Amygdala (tissue), 56 donors: Measurements from ENCODE around the gene UBASH3B.
"Not testable (repeated sequence)": the region's sequence is repeated elsewhere in the genome, so short reads cannot be mapped to it uniquely, and the experiment has no call there.

ENCODE experiments used
- DNase-seq, 56 donors: peaks; one replicate each; lab custom pipeline; 2025; lab: John Stamatoyannopoulos, UW

The UBASH3B gene

DNA sequence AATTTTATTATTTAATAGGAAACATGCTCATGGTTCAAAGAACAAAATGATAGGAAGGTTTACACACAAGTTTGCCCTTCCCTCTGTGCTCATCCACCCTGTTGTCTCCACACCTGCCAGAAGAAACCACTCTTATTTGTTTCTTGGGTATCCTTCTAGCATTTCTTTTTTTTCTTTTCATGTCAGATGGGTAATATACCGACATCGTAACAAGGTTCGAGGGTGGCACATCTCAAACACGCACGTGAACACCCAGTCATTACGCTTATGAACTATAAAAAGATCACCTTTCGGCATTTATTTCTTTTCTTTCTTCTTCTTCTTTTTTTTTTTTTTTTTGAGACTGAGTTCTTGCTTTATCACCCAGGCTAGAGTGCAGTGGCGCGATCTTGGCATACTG lies 70.5 kb downstream of the UBASH3B start:
- DNase-seq, result no peak

- peak in 1 of 56 donors; percentile 15 for DNase-seq
Measured at GRCh38 chr11:122727101-122727929, 71.8 kb downstream of the UBASH3B start.

DNA sequence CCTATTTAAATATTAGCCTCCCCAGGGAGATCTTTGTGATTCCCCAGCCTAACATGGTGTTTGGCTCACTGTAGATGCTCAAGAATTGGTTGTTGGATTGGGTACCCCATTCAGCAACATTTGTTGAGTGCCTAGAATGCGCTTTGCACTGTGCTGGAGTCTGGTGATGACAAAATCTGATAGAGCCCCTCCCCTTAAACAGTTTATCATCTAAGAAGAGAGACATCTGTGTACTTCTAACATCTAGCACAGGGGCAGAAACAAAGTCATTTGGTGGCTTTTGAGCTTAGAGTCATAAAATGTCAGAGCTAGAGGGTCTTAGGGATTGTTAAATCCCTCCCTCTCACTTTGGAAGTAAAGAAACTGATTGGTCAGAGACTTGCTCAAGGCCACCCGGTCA lies 73.0 kb downstream of the UBASH3B start:
- DNase-seq, result no peak

- no peak for DNase-seq
Measured at GRCh38 chr11:122729139-122729538, 73.6 kb downstream of the UBASH3B start.

- DNase-seq, result not testable (repeated sequence)
Measured at GRCh38 chr11:122730694-122731093, 75.2 kb downstream of the UBASH3B start.

DNA sequence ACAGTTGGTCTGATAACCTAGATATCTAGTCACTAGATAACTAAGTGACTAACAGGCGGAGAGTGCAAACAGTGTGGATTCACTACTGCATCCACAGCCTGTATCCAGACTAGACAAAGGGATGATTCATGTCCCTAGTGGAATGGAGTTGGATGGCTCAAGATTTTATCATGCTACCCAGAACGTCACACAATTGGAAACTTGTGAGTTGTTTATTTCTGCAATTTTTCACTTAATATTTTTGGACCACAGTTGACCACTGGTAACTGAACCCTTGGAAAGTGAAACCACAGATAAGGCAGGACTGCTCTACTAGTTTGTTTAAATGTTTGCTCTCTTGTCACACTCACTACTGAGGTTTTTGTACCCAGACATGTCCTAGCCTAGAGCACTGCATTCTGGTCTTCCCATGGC lies 76.0 kb downstream of the UBASH3B start:
- DNase-seq, result no peak

DNA sequence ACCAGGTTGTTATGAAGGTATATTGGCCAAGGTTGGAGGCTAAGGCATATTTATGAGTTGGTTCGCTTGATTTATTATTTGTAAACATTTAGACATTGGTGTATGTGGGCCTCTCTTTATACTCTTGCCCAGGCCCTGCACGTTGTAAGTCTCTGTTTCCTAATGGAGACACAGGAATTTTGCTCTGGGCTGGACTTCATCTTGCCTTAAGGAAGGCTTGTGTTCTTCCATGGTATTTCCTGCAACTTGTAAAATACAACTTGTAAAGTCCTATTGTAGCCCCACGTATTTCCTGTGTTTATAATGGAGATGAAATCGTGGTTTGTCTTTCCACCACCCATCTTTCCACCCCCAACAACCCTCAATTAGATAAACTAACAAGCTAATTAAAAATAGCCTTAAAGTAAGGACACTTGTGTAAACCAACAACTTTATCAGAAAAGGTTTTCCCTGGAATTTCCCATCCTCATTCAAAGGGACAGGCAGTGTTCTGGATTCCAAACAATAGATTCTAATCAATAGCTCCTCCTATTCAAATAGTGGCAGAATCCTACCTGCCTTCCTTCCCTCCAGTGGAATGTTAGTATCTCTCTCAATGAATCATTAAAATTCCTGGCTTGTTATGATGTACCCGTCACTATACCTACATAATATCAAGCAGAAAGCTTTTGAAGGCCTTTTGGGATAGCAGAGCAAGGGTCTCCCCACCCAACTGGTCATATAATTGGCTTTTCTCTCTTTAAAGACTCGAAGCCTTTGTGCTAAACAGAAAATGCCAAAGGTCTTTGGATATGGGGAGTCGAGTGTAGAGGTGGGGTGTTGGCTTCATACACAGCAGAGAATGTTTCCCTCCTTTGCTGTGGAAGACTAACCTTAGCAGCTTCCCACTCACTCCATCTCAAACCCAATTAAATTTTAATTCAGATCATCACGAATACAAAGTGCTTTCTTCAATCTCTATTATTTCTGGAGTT lies 77.1 kb downstream of the UBASH3B start:
- no peak for DNase-seq

- DNase-seq, result peak in 2 of 56 donors; percentile 22 to 52
Measured at GRCh38 chr11:122733318-122733717, 77.8 kb downstream of the UBASH3B start.

DNA sequence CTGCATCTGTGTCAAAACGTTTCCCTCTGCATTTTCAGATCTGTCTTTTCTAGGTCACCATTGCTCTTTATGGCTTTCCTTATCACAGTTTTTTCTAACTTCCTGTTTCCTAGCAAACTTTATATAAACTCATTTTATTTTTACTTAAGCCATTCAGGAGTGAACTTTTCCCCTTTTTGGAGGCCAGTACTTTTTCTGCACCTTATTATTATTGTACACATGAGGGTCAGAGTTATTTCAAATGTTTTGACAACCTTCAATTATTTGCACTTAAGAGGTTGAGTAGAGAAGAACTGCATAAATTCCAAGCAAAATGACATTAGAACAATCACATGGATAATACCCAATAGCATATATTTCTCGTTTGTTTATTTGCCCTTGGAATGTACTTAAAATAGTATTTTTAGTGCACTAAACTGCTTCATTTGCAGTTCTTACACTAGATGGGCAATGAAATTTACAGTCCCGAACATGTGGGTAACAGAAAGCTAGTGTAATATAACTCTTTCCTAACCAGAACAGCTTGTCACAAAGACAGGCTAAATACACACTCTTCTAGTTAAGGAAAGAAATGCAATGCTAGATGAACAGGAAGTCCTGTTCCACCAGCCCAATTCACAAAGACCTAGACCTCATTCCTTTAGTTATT lies 79.5 kb downstream of the UBASH3B start:
- no peak for DNase-seq

GRCh38 chr11:122737951-122738693 lies 82.6 kb downstream of the UBASH3B start:
- no peak for DNase-seq

DNA sequence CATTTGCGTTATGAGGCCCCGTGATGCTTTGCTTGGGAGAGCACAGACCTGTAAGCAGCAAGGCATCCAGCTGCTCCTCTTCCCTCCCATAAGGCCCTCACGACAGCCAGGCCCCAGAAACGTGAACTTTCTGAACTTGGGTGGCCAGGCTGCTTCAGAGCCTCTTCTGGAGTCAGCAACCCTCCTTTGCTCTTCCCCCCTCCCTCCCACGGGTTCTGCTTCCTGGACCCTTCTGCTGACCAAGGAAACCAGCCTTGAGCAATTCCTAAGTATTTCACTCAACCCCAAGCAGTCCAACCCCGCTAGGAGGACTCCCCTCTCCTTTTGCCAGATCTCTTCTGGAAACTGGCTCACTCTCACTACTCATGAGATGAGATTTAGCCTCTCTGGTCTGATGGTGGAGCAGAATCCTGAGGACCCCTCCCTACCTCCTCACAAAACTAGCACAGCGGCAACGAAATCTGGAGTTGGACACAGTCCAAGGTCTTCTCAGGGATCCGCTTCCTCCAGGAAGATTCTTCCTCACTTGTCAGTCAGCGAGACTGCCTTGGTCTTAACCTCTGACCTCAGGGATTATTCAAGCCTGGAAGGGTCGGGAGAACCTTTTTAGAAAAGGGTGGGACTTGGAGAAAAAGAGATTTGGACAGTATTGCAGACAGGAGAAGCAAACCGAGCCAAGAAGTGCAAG lies 86.2 kb downstream of the UBASH3B start:
- DNase-seq, result peak in 7 of 56 donors; percentile 12 to 37 (median 31)

DNA sequence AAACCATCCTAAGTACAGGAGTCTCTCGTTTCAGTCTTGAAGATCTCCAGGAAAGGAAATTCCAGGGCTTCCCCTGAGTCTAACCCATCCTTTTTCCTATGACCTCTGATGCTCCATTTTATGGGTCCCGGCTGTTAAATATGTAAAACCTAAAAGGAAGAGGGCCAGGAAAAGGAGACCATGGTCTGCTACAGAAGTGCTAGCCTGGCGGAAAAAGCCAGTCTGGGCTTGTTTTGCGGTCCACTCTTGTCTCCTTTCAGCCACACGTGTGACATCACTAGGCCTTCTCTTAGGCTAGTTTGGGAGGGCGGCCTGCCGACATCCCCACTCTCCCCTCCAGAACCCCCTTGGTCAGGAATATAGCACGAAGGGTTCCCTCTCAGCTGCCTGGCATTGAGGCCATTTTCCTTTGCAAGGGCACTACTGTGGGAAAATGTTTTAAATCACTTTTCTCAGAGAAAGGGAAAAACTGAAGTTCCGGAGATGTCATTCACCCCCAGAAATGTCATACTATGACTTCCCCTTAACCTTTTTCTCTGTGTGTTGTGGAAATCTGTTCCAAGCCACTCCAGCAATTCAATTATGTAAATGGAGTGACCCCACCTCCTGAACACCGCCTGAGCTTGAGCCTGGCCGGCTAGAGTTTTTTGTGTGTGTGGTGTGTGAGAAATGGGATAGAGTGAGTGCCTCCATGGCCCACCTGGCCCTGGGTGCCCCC lies 86.9 kb downstream of the UBASH3B start:
- DNase-seq, result peak in 1 of 56 donors; percentile 44

DNA sequence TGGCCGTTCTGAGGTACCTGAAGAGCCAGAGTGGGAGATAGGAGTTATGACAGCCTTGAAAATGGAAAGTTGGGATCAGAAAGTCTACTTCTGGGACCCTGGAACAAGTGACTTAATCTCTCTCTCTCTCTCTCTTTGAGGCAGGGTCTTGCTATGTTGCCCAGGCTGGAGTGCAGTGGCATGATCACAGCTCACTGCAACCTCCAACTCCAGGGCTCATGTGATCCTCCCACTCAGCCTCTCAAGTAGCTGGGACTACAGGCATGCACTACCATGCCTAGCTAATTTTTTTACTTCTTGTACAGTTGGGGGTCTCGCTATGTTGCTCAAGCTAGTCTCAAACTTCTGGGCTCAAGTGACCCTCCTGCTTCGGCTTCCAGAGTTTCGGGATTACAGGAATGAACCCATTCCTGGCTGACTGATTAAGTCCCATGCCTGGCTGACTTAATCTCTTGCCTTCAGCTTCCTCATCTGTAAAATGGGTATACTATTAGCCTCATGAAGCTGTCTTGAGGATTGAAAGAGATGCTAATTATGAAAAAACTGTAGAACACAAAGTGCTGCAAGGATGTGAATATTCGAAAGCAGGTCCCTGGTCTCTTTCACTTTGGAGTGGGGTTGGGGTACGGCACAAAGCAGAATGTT lies 87.7 kb downstream of the UBASH3B start:
- DNase-seq, result no peak

- peak in 2 of 56 donors; percentile 9 to 22 for DNase-seq
Measured at GRCh38 chr11:122743949-122744348, 88.4 kb downstream of the UBASH3B start.

GRCh38 chr11:122744357-122744756 lies 88.8 kb downstream of the UBASH3B start:
- no peak for DNase-seq

GRCh38 chr11:122745111-122745510 lies 89.6 kb downstream of the UBASH3B start:
- no peak for DNase-seq

- no peak for DNase-seq
Measured at GRCh38 chr11:122746050-122746478, 90.5 kb downstream of the UBASH3B start.

DNA sequence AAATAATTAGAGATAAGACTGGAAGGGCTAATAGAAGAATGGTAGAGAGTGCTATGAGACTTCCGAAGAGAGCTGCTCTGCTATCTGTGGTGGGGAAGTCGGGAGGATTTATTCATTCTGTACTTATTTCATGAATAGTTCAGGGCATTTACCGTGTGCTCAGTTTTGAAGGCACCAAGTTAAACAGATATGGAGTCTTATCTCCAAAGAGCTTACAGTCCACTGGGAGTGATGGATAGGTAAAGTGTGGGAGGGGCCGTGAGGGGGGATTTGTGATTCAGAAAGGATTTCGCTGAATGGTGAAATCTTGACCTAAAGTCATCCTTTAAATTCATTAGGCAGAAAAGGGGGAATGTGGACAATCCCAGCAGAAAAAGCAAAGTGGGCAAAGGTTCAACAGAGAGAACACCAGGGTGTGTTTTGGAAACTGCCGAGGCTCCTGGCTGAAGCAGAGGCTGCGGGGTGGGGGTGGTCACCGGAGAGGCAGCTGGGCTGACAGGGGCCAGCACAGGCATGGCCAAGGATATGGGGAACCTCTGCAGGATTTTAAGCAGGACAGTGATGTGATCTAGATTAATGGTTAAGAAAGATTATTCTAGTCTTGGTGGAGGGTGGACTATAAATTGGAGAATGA lies 91.2 kb downstream of the UBASH3B start:
- DNase-seq, result no peak
